ENCODE data around the gene UNKL.

The UNKL gene

DNA sequence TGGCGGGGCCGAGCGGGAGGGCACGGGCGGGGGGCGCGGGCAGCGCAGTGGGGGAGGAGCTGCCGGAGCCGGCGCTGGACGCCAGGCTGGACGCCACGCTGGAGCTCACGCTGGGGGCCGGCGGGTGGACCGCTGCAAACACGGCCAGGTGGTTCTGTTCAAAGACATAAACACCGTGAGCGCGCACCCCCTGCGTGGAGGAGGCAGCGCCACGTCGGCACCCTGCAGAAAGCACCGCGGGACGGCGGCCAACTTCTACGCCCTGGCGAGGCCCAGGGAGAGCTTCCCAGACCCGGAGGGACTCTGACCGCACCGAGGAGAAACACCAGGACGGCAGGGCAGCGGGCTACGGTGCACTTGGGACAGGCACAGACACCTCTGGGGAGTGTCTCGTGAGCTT lies 29.3 kb downstream of the UNKL start:
- H3K4me1 ChIP-seq (ENCODE audit: insufficient read depth, insufficient read length) = no peaks in the 10 kb centered on the region
- no peak overlapping the region for H3K4me3 ChIP-seq (ENCODE audit: insufficient read length, low read depth)
- DNase-seq (ENCODE audit: low read depth, low spot score) = no peak
- H3K9ac ChIP-seq (ENCODE audit: insufficient read length, low read depth) = no peak overlapping the region
- H3K9me3 ChIP-seq (ENCODE audit: insufficient read depth, low read length) = no peaks in the 10 kb centered on the region
- H3K27me3 ChIP-seq (ENCODE audit: insufficient read depth, insufficient read length) = no peaks in the 10 kb centered on the region
- TF ChIP-seq SUZ12 (IDR thresholded peaks at IDR 0.05; ENCODE audit: extremely low read depth, insufficient read depth, insufficient read length) (no peak), YY1 (IDR thresholded peaks at IDR 0.05; ENCODE audit: insufficient read depth, insufficient read length) (no peak), ZNF274 (IDR thresholded peaks at IDR 0.05; ENCODE audit: low read depth, low read length) (no peak)
- peaks cover 21% of the 10 kb centered on the region for H3K36me3 ChIP-seq (ENCODE audit: insufficient read depth, insufficient read length, low read length)

DNA sequence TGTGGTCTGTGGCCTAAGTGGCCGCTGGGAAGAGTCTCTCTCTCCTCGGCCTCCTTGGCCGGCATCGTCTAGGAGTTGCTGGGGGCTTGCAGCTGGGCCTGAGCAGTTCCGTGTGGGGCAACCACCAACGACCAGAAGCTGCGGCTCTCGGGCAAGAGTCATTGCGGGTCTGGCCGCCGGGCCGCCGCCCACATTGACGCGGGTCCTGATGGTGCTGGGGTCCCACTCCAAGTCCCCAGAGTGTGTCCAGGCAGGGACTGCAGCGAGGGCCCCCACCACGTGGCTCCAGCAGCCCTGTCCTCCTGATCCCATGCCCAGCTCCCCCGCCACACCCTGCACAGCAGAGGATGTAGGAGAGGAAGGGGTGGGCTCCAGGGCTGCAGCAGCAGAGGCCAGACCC lies 30.9 kb downstream of the UNKL start:
- Histone ChIP-seq H3K9me3 (ENCODE audit: insufficient read depth, low read length) (no peaks in the 10 kb centered on the region), H3K36me3 (ENCODE audit: insufficient read depth, insufficient read length, low read length) (peaks cover 16% of the 10 kb centered on the region), H3K4me3 (ENCODE audit: insufficient read length, low read depth) (no peak overlapping the region), H3K4me1 (ENCODE audit: insufficient read depth, insufficient read length) (no peaks in the 10 kb centered on the region), H3K27me3 (ENCODE audit: insufficient read depth, insufficient read length) (no peaks in the 10 kb centered on the region), H3K9ac (ENCODE audit: insufficient read length, low read depth) (no peak overlapping the region)
- TF ChIP-seq YY1 (IDR thresholded peaks at IDR 0.05; ENCODE audit: insufficient read depth, insufficient read length) = no peak
- no peak for TF ChIP-seq SUZ12 (IDR thresholded peaks at IDR 0.05; ENCODE audit: extremely low read depth, insufficient read depth, insufficient read length)
- TF ChIP-seq ZNF274 (IDR thresholded peaks at IDR 0.05; ENCODE audit: low read depth, low read length) = no peak
- no peak for DNase-seq (ENCODE audit: low read depth, low spot score)

DNA sequence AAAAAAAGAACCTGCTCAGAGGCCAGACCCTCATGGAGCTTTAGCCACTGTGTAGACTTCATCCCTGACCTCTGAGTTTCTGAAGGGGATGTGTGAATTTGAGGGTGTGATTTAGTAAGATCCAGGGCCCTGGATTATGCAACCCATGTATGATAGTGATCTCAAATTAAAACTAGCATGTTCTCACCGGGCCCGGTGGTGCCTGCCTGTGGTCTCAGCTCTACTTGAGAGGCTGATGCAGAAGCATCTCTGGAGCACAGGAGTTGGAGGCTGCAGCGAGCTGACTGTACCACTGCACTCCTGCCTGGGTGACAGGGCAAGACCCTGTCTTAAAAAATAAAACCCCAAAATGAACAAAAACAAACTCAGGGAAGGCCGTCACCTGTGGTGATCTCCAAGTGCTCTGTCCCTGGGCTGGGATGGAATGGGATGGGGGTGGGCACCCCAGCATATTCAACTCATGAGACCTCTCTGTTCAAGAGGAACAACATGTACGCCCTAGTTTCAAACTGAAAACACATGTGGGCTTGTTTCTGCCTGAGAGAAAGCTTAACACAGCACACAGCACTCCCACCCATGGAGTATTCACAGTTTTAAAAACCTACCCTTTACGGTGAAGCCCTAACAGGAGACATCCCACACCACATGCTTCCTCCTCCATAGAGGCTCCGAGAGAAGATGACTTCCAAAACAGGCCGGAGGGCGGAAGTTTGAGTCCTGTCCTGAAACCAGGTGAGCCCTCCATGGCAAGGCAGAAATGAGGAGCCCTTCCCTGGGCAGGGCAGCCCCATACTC lies 32.7 kb downstream of the UNKL start:
- Histone ChIP-seq H3K9me3 (ENCODE audit: insufficient read depth, low read length) (no peaks in the 10 kb centered on the region), H3K27me3 (ENCODE audit: insufficient read depth, insufficient read length) (peaks cover 3% of the 10 kb centered on the region), H3K4me3 (ENCODE audit: insufficient read length, low read depth) (no peak overlapping the region), H3K36me3 (ENCODE audit: insufficient read depth, insufficient read length, low read length) (peaks cover 22% of the 10 kb centered on the region), H3K4me1 (ENCODE audit: insufficient read depth, insufficient read length) (peaks cover 12% of the 10 kb centered on the region), H3K9ac (ENCODE audit: insufficient read length, low read depth) (no peak overlapping the region)
- TF ChIP-seq YY1 (IDR thresholded peaks at IDR 0.05; ENCODE audit: insufficient read depth, insufficient read length) (no peak), SUZ12 (IDR thresholded peaks at IDR 0.05; ENCODE audit: extremely low read depth, insufficient read depth, insufficient read length) (no peak), ZNF274 (IDR thresholded peaks at IDR 0.05; ENCODE audit: low read depth, low read length) (no peak)
- no peak for DNase-seq (ENCODE audit: low read depth, low spot score)

DNA sequence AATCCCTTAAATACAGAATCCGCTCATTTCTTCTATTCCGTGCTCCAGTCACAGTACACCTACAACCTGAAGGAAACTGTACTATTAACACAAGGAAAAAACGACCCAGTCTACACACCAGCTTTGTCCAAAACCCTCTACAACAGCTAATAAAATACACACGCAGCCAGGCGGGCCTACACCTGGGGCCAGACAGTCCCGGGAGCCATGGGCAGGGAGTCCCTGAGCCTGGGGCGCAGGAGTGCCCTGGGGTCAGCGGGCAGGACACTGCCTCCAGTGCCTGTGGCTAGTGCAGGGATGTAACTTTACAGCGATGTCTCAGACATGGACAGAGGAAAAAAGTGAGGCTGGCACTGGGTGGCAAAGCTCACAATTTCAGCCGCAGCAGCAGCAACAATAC lies 34.3 kb downstream of the UNKL start:
- Histone ChIP-seq H3K4me1 (ENCODE audit: insufficient read depth, insufficient read length) (peaks cover 15% of the 10 kb centered on the region), H3K36me3 (ENCODE audit: insufficient read depth, insufficient read length, low read length) (peaks cover 36% of the 10 kb centered on the region), H3K27me3 (ENCODE audit: insufficient read depth, insufficient read length) (peaks cover 3% of the 10 kb centered on the region), H3K4me3 (ENCODE audit: insufficient read length, low read depth) (no peak overlapping the region), H3K9me3 (ENCODE audit: insufficient read depth, low read length) (no peaks in the 10 kb centered on the region), H3K9ac (ENCODE audit: insufficient read length, low read depth) (peak overlapping the region; percentile 54)
- TF ChIP-seq SUZ12 (IDR thresholded peaks at IDR 0.05; ENCODE audit: extremely low read depth, insufficient read depth, insufficient read length) (no peak), YY1 (IDR thresholded peaks at IDR 0.05; ENCODE audit: insufficient read depth, insufficient read length) (no peak)
- DNase-seq (ENCODE audit: low read depth, low spot score) = no peak

DNA sequence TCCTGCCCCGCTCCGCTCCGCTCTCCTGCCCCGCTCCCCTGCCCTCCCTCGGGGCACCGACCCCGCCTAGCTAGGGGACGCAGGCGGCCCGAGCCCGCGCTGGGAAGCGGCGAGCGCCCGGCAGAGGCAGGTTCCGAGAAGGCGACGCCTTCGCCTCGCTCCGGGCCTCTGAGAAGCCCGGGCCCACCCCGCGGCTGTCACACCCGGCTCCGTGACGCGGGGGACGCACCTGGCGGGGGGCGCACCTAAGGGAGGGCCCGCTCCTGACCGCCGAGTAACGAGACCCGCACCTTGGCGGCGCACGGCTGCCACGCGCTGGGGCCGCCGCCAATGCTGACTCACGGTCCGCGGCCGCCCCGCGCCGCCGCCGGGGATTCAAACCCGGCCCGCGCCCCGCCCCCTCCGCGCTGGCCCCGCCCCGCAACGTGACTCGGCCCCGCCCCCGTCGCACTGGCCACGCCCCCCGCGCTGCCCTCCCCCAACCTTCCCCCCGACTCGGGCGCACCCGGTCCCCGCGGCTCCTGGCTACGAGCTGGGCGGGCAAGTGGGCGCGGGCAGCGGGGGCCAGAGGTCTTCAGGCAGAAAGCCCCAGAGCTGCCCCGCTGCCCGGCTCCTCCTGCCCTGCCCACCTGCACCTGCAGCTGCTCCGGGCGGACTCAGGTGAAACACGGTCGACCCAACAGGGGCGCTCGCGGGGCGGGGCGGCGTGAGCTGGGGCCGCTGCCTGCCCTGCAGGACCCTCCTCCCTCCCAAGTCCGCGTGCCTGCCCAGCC lies 35.0 kb downstream of the UNKL start:
- peak overlapping the region; percentile 97 for H3K9ac ChIP-seq (ENCODE audit: insufficient read length, low read depth)
- TF ChIP-seq SUZ12 (IDR thresholded peaks at IDR 0.05; ENCODE audit: extremely low read depth, insufficient read depth, insufficient read length) (no peak), ZNF274 (IDR thresholded peaks at IDR 0.05; ENCODE audit: low read depth, low read length) (no peak), YY1 (IDR thresholded peaks at IDR 0.05; ENCODE audit: insufficient read depth, insufficient read length) (no peak)
- H3K9me3 ChIP-seq (ENCODE audit: insufficient read depth, low read length) = no peaks in the 10 kb centered on the region
- peak overlapping the region; percentile 85 for H3K4me3 ChIP-seq (ENCODE audit: insufficient read length, low read depth)
- peaks cover 36% of the 10 kb centered on the region for H3K36me3 ChIP-seq (ENCODE audit: insufficient read depth, insufficient read length, low read length)
- H3K4me1 ChIP-seq (ENCODE audit: insufficient read depth, insufficient read length) = peaks cover 18% of the 10 kb centered on the region
- DNase-seq (ENCODE audit: low read depth, low spot score) = peak; percentile 35
- peaks cover 3% of the 10 kb centered on the region for H3K27me3 ChIP-seq (ENCODE audit: insufficient read depth, insufficient read length)

DNA sequence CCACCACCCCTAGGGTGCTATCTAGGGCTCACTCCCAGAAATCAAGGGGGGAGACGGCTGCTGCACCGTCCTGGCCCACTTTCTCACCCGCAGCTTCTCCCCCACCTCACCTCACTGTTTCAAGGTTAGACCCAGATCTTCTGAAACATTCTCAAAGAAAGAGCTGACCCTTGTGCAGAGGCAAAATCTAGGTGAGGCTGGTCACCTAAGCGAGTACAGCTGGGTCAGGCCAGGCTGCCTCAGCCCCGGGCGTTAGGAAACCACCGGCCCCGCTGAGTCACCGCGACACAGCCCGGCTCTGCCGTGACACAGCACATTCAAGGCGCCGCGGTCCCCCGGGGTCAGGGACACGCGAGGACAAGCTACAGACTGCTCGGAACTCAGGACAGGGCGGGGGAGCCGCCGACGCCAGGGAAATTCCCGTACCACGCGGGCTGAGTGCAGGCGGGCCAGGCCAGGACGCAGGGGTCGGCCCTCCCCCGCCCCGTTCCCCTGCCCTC lies 35.6 kb downstream of the UNKL start:
- no peak for DNase-seq (ENCODE audit: low read depth, low spot score)
- H3K4me1 ChIP-seq (ENCODE audit: insufficient read depth, insufficient read length) = peaks cover 23% of the 10 kb centered on the region
- H3K4me3 ChIP-seq (ENCODE audit: insufficient read length, low read depth) = peak overlapping the region; percentile 85
- peaks cover 39% of the 10 kb centered on the region for H3K36me3 ChIP-seq (ENCODE audit: insufficient read depth, insufficient read length, low read length)
- no peaks in the 10 kb centered on the region for H3K9me3 ChIP-seq (ENCODE audit: insufficient read depth, low read length)
- H3K27me3 ChIP-seq (ENCODE audit: insufficient read depth, insufficient read length) = peaks cover 3% of the 10 kb centered on the region
- H3K9ac ChIP-seq (ENCODE audit: insufficient read length, low read depth) = peak overlapping the region; percentile 97
- TF ChIP-seq ZNF274 (IDR thresholded peaks at IDR 0.05; ENCODE audit: low read depth, low read length) (no peak), YY1 (IDR thresholded peaks at IDR 0.05; ENCODE audit: insufficient read depth, insufficient read length) (no peak), SUZ12 (IDR thresholded peaks at IDR 0.05; ENCODE audit: extremely low read depth, insufficient read depth, insufficient read length) (no peak)
